ENCODE results near the gene TUBA4A. TPM values are rescaled to one million over a fixed set of nuclear protein-coding genes. Genes with fewer than 3 reads are reported as not detected.

TUBA4A gene
- total RNA-seq, 2 experiments from 2014 or later: 96.0 to 186 TPM

- CTCF ChIA-PET (ENCODE audit: unreplicated experiment): interaction anchor here (0.5 to 1.4 kb wide), 2 partner anchors 9 to 89 kb away, joined by 4 to 5 read pairs; no protein-coding TSS in a partner anchor
- Histone ChIP-seq H3K4me2 (ENCODE audit: low read length) (peak overlapping the region; percentile 81), H2AFZ (ENCODE audit: low read length) (peak overlapping the region; percentile 85), H3K4me3 (ENCODE audit: low read depth, low read length, poor library complexity, severe bottlenecking) (peak overlapping the region; percentile 69), H3K27ac (ENCODE audit: low read depth, low read length, poor library complexity, severe bottlenecking) (peak overlapping the region; percentile 76), H3K36me3 (ENCODE audit: insufficient read depth, low read length) (peaks cover 33% of the 10 kb centered on the region), H3K9me3 (ENCODE audit: low read length) (peaks cover 8% of the 10 kb centered on the region; the same call in 1 of the 2 replicates), H4K20me1 (ENCODE audit: insufficient read depth, low read length) (no peaks in the 10 kb centered on the region), H3K79me2 (ENCODE audit: insufficient read depth, low read depth, low read length) (peaks cover 4% of the 10 kb centered on the region; the same call in 1 of the 2 replicates), H3K4me1 (ENCODE audit: insufficient read depth, low read length, poor library complexity, severe bottlenecking) (peaks cover 17% of the 10 kb centered on the region), H3K9me2 (ENCODE audit: insufficient read depth, low read length) (no peaks in the 10 kb centered on the region)
- BruUV-seq (replicated peaks): no TSS peak
- TF ChIP-seq CTCF (conservative IDR thresholded peaks at IDR 0.05; ENCODE audit: low read length): no peak
- TF ChIP-seq EZH2phosphoT487 (IDR thresholded peaks at IDR 0.05; ENCODE audit: borderline replicate concordance, low read depth, low read length): no peak
- POLR2A ChIA-PET: interaction anchor here (0.6 to 2.0 kb wide), 17 partner anchors 9 to 87 kb away, joined by 3 to 23 read pairs (median 4); partner anchors contain the start of genes CNPPD1, DNAJB2, GLB1L and STK16
- intact Hi-C loops (cut with micrococcal nuclease; ENCODE audit: unreplicated experiment): loop anchor here (1.0 kb wide), 5 partner anchors 23 to 71 kb away; partner anchors contain the start of genes ANKZF1, ATG9A and NHEJ1
- DNase-seq (ENCODE audit: low spot score): no peak
These were observed 47.8 kb downstream of the TUBA4A start for GRCh38 chr2:219205981-219206327.

DNA sequence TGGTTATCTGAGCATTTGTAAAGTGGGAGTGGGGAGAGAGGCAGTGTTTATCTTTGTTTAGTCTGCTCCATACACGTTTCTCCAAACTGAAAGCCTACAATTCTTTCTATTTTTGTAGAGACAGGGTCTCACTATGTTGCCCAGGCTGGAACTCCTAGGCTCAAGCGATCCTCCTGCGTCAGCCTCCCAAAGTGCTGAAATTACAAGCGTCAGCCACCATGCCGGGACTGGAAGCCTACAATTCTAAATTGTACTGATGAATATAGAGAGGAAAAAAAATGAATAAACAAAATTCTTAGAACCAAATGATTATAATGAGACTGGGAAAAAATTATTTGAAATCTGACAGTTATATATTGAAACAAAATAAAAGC, 48.6 kb downstream of the TUBA4A start:
- DNase-seq (ENCODE audit: low spot score): no peak
- intact Hi-C loops (cut with micrococcal nuclease; ENCODE audit: unreplicated experiment): no loop called here
- CTCF ChIA-PET (ENCODE audit: unreplicated experiment): interaction anchor here (1.4 kb wide), 1 partner anchor 90 kb away, joined by 4 read pairs; no protein-coding TSS in a partner anchor

More for the DNA sequence above, 48.6 kb downstream of the TUBA4A start:
- POLR2A ChIA-PET: interaction anchor here (1.7 kb wide), 1 partner anchor 26 kb away, joined by 7 read pairs; no protein-coding TSS in a partner anchor
- Histone ChIP-seq H3K27ac (ENCODE audit: low read depth, low read length, poor library complexity, severe bottlenecking) (no peak overlapping the region), H3K4me1 (ENCODE audit: insufficient read depth, low read length, poor library complexity, severe bottlenecking) (peaks cover 17% of the 10 kb centered on the region), H3K36me3 (ENCODE audit: insufficient read depth, low read length) (peaks cover 26% of the 10 kb centered on the region), H3K4me3 (ENCODE audit: low read depth, low read length, poor library complexity, severe bottlenecking) (no peak overlapping the region), H3K4me2 (ENCODE audit: low read length) (no peak overlapping the region), H3K79me2 (ENCODE audit: insufficient read depth, low read depth, low read length) (peaks cover 4% of the 10 kb centered on the region; the same call in 1 of the 2 replicates), H2AFZ (ENCODE audit: low read length) (no peak overlapping the region), H3K9me2 (ENCODE audit: insufficient read depth, low read length) (no peaks in the 10 kb centered on the region), H4K20me1 (ENCODE audit: insufficient read depth, low read length) (no peaks in the 10 kb centered on the region), H3K9me3 (ENCODE audit: low read length) (peaks cover 8% of the 10 kb centered on the region; the same call in 1 of the 2 replicates)
- no TSS peak for BruUV-seq (replicated peaks)
- TF ChIP-seq EZH2phosphoT487 (IDR thresholded peaks at IDR 0.05; ENCODE audit: borderline replicate concordance, low read depth, low read length) (no peak), CTCF (conservative IDR thresholded peaks at IDR 0.05; ENCODE audit: low read length) (no peak)

Data from OCI-LY7 (cell line).